Vagina (tissue), 2 donors: Measurements from ENCODE around the gene RHOH. TPM values are rescaled to one million over a fixed set of nuclear protein-coding genes. Genes with fewer than 3 reads are reported as not detected.

Source experiments
- DNase-seq, 2 donors: peaks; one replicate each; pipeline ENCODE4 v3.0.0-alpha.2; 2017; ENCODE audit errors: extremely low spot score in 2 of 2
- H3K27ac ChIP-seq: fragments of 200-600 bp; sonication (generic); one replicate; pipeline ENCODE4 v1.5.1; 2019
- H3K27me3 ChIP-seq: fragments of 200-600 bp; sonication (generic); one replicate; pipeline ENCODE4 v1.5.1; 2019
- H3K36me3 ChIP-seq, 2 donors: fragments of 200-600 bp; sonication (generic); one replicate each; pipeline ENCODE4 v1.5.1; 2017 to 2019
- H3K4me1 ChIP-seq: fragments of 200-600 bp; sonication (generic); one replicate; pipeline ENCODE4 v1.5.1; 2019
- H3K4me3 ChIP-seq, 2 donors: fragments of 200-600 bp; sonication (generic); 1 replicate in 1 of 2; 2 replicates in 1 of 2; pipeline ENCODE4 v1.5.1; 2016 to 2019
- H3K9me3 ChIP-seq: fragments of 200-600 bp; sonication (generic); one replicate; pipeline ENCODE4 v1.5.1; 2019
- CTCF ChIP-seq, 3 experiments: fragments of 450-650 bp in 2 of 3; fragments of 200-600 bp in 1 of 3; sonication (generic) in 1 of 3; IDR thresholded peaks; one replicate each; pipeline ENCODE4 v1.5.1; 2017 to 2019; ENCODE audit warnings: antibody characterized with exemption in 3 of 3, mild to moderate bottlenecking in 2 of 3, moderate library complexity in 2 of 3
- POLR2A ChIP-seq, 2 donors: fragments of 450-650 bp; IDR thresholded peaks; one replicate each; pipeline ENCODE4 v1.6.1; 2017; ENCODE audit warnings: antibody characterized with exemption in 2 of 2, mild to moderate bottlenecking in 2 of 2, moderate library complexity in 2 of 2
- POLR2AphosphoS5 ChIP-seq, 2 donors: sonication (generic); formaldehyde crosslinking; IDR thresholded peaks; one replicate each; pipeline ENCODE4 v1.9.0; 2017; ENCODE audit warnings: antibody characterized with exemption in 2 of 2, mild to moderate bottlenecking in 2 of 2, low read depth in 1 of 2; ENCODE audit not compliant: insufficient read depth in 1 of 2
- intact Hi-C: fragments of 100-400 bp; cut with DNase I; formaldehyde crosslinking; loops from one replicate; pipeline ENCODE4 v1.15.1; 2023
- total RNA-seq: library from RNA; depleted of rRNA; stranded (reverse); fragments of >200 nt; gene quantifications from one replicate; pipeline ENCODE4 v1.2.3, GENCODE V29; 2016

The RHOH gene
- total RNA-seq, 1 donor from 2014 or later = 2.9 TPM

DNA sequence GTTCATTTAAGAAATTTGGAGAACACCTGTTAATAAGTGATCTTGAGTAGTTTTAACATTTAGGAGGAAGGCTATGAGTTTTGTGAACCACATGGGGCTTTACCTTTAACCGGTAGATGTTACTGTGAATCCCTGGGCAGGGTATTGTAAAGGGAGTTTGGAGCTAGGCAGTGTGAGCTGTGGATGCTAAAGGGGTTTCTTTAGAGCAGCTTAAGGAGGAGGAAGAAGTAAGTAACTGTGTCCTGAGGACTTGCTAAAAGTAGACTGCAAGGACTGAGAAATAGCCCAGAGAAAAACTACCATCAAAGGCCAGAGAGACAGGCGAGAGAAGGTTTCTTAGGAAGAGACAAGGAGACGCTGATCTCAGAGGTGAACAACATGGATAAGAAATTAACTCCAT, 5.6 kb downstream of the RHOH start:
- intact Hi-C loops = no loop called here
- no peak for TF ChIP-seq CTCF (IDR thresholded peaks at IDR 0.05)
- TF ChIP-seq POLR2AphosphoS5 (IDR thresholded peaks at IDR 0.05; ENCODE audit: insufficient read depth in 1 of 2, low read depth in 1 of 2) = no peak
- no peak for TF ChIP-seq POLR2A (IDR thresholded peaks at IDR 0.05)
- Histone ChIP-seq H3K36me3 (no peaks in the 10 kb centered on the region), H3K4me3 (no peak overlapping the region), H3K27ac (peak overlapping the region; percentile 76), H3K9me3 (no peaks in the 10 kb centered on the region), H3K27me3 (no peaks in the 10 kb centered on the region), H3K4me1 (no peaks in the 10 kb centered on the region)
- DNase-seq = peak in 1 of 2 donors; percentile 11

DNA sequence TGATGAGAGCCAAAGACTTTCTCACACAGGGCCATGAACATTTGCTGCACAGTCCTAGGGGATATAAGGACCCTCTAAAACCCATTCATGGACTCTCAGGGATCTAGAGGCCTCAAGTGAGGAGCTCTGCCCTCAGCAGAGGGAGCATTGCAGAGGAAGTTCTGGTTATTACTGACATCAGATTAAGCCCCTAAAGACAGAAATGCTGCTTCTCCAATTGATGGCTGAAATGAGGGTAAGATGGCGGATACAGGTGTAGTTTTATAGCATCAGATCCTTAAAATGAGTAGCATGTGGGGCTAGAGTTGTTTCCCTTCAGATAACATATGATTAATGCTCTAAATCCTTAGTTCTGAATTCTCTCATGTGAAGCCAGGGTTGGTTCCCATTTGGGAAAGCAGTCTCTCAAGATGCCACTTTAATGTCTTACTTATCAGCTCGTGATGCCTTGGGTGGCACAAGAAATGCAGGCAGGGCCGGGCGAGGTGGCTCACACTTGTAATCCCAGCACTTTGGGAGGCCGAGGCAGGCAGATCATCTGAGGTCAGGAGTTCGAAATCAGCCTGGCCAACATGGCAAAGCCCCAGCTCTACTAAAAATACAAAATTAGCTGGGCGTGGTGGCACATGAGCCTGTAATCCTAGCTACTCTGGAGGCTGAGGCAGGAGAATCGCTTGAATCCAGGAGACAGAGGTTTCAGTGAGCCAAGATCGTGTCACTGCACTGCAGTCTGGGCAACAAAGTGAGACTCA, 7.9 kb downstream of the RHOH start:
- Histone ChIP-seq H3K4me1 (no peaks in the 10 kb centered on the region), H3K36me3 (no peaks in the 10 kb centered on the region), H3K4me3 (no peak overlapping the region), H3K27me3 (no peaks in the 10 kb centered on the region), H3K27ac (peak overlapping the region; percentile 76), H3K9me3 (no peaks in the 10 kb centered on the region)
- no peak for TF ChIP-seq POLR2A (IDR thresholded peaks at IDR 0.05)
- TF ChIP-seq POLR2AphosphoS5 (IDR thresholded peaks at IDR 0.05; ENCODE audit: insufficient read depth in 1 of 2, low read depth in 1 of 2) = no peak
- no peak for TF ChIP-seq CTCF (IDR thresholded peaks at IDR 0.05)
- intact Hi-C loops = no loop called here
- peak in 1 of 2 donors; percentile 5 for DNase-seq

DNA sequence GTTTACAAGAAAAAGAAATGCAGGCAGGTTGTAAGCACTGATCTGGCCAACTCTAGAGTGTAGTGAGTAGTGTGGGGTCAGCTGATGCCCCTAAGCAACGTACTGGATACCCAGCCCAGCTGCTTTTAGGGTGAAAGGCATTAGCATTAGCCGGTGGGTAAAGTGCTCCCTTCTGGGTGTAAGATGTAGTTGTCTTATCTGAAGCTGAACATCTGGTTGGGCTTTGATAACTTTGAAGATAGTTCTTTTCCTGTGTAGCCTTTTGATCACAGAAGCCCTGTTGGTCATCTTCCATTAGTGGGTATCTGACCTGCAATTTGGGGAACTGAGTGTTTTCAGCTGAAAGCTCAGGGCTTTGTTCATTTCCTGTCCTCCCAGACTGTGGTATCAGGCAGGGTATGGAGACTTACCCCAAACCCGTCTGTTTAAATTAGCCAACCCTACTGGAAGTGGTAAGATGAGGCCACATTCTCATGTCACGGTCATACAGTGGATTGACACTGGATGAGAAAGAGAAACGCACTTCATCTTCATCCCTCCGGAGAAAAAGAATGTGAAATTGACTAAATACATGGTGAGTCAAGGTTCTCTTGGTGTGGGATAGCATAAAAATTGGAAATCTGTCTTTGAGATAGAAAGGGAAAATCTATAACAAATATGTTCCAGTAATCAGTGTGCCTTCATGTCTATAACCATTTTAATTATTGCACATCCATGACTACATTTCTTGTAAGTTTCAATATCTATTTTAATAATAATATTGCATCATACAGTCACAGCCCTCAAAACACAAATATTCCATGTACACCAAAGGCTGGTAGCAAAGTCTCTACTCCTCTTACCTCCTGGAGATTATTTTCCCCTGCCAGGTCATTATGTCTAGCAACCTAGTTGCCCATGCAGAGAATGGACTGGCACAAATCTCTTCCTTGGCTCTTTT, 8.7 kb downstream of the RHOH start:
- intact Hi-C loops = no loop called here
- Histone ChIP-seq H3K27me3 (no peaks in the 10 kb centered on the region), H3K36me3 (no peaks in the 10 kb centered on the region), H3K4me1 (no peaks in the 10 kb centered on the region), H3K27ac (peak overlapping the region; percentile 76), H3K9me3 (no peaks in the 10 kb centered on the region), H3K4me3 (no peak overlapping the region)
- TF ChIP-seq CTCF (IDR thresholded peaks at IDR 0.05) (no peak), POLR2AphosphoS5 (IDR thresholded peaks at IDR 0.05; ENCODE audit: insufficient read depth in 1 of 2, low read depth in 1 of 2) (no peak), POLR2A (IDR thresholded peaks at IDR 0.05) (no peak)
- DNase-seq = no peak

DNA sequence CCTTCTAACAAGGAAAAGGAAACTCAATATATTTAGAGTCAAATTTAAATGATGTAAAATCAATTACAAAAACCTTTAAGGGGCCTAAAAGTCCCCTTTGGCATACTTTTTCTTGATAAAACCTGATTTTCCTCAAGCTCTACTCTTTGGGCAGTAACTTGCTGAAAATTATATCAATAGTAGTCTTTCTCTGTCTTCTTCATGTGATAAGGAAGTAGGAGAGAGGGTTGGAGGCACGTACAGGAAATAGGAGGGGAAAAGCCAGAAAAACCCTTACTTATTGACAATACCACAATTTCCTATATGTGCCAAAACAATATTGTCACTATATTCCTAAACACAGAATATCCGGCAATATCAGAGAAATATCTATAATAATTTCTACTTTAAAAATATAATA, 9.6 kb downstream of the RHOH start:
- intact Hi-C loops = no loop called here
- Histone ChIP-seq H3K36me3 (no peaks in the 10 kb centered on the region), H3K4me3 (no peak overlapping the region), H3K9me3 (no peaks in the 10 kb centered on the region), H3K4me1 (peaks cover 6% of the 10 kb centered on the region), H3K27me3 (no peaks in the 10 kb centered on the region), H3K27ac (peak overlapping the region; percentile 28)
- no peak for DNase-seq
- TF ChIP-seq POLR2A (IDR thresholded peaks at IDR 0.05) (no peak), CTCF (IDR thresholded peaks at IDR 0.05) (no peak), POLR2AphosphoS5 (IDR thresholded peaks at IDR 0.05; ENCODE audit: insufficient read depth in 1 of 2, low read depth in 1 of 2) (no peak)
